ENCODE data around the gene BDKRB1.

- no peak for TF ChIP-seq BMI1 (IDR thresholded peaks at IDR 0.05; ENCODE audit: borderline replicate concordance)
- TF ChIP-seq CTCF (IDR thresholded peaks at IDR 0.05 in 2 of 3, conservative IDR thresholded peaks at IDR 0.05 in 1 of 3; ENCODE audit: control insufficient read depth in 2 of 3, extremely low read depth in 1 of 3, insufficient read depth in 1 of 3, low read depth in 3 of 3, low read length in 3 of 3) = no peak
These were observed 22.3 kb upstream of the BDKRB1 start for GRCh38 chr14:96233661-96234060.
